ENCODE results near the gene RNASE2. TPM values are rescaled to one million over a fixed set of nuclear protein-coding genes. Genes with fewer than 3 reads are reported as not detected.

The RNASE2 gene
- total RNA-seq, 6 donors from 2014 or later, result 1.3 to 8.3 (median 4.9) TPM; not detected in 1

- no peaks in the 10 kb centered on the region for H3K36me3 ChIP-seq
- no peaks in the 10 kb centered on the region for H3K9me3 ChIP-seq
- H3K27me3 ChIP-seq, result no peaks in the 10 kb centered on the region
- peaks cover 4 to 14% (median 7%) of the 10 kb centered on the region in 4 donors for H3K4me1 ChIP-seq
- DNase-seq (no peak), ATAC-seq (ENCODE audit: low FRiP score in 2 of 2) (no peak)
- TF ChIP-seq POLR2AphosphoS5 (IDR thresholded peaks at IDR 0.05), result no peak
- H3K4me3 ChIP-seq, result no peak overlapping the region
- whole genome bisulfite sequencing, 2 donors, result 88 to 91% methylated on average over 3 of the region's 3 CpGs
- H3K27ac ChIP-seq, result no peak overlapping the region
Observed at GRCh38 chr14:20969336-20969735, 14.0 kb downstream of the RNASE2 start.

- 4 to 8% methylated on average over 10 of the region's 10 CpGs for WGBS, 2 donors
- ATAC-seq (ENCODE audit: low FRiP score in 2 of 2) (peak in 1 of 2 donors; percentile 40), DNase-seq (no peak)
Observed at GRCh38 chr14:20970647-20970982, 15.3 kb downstream of the RNASE2 start.

DNA sequence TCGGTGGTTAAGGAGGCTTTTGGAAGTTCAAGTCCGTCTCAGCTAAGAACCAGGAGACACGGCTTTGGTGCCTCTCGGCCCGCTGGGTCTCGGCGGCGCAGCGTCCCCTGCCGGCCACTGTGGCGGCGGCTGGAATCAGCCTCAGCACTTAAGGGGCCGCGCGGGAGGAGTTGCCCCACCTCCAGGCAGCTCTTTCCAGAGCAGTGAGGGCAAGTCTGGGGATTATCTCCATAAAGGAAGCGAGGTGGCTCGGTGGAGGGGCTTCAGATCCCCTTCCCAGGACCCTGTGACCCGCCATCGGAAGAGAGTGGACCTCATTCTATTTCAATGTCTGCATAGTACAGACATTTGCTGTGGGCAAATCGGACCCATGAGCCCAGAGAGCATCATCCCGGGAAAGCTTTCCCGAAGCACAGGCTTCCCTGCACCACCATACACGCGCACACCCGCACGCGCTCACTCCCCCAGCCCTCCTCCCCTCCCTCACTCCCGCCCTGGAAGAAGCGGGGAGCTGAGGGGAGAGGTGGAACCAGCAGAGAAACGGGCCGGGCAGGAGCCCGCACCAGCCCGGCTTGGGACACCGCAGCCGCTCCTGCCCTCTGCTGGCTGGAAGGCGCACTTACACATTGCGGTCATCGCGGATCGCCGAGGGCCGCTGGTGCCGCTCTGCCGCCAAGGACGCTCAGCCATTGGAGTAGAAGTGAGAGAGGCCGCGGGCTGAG lies 15.9 kb downstream of the RNASE2 start:
- H3K27ac ChIP-seq, result peak overlapping the region; percentile 26 to 84 (median 61)
- H3K4me1 ChIP-seq, result peaks cover 4 to 14% (median 7%) of the 10 kb centered on the region in 4 donors
- no peak for TF ChIP-seq EP300 (IDR thresholded peaks at IDR 0.05)
- TF ChIP-seq, protein P1, sequence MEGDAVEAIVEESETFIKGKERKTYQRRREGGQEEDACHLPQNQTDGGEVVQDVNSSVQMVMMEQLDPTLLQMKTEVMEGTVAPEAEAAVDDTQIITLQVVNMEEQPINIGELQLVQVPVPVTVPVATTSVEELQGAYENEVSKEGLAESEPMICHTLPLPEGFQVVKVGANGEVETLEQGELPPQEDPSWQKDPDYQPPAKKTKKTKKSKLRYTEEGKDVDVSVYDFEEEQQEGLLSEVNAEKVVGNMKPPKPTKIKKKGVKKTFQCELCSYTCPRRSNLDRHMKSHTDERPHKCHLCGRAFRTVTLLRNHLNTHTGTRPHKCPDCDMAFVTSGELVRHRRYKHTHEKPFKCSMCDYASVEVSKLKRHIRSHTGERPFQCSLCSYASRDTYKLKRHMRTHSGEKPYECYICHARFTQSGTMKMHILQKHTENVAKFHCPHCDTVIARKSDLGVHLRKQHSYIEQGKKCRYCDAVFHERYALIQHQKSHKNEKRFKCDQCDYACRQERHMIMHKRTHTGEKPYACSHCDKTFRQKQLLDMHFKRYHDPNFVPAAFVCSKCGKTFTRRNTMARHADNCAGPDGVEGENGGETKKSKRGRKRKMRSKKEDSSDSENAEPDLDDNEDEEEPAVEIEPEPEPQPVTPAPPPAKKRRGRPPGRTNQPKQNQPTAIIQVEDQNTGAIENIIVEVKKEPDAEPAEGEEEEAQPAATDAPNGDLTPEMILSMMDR (IDR thresholded peaks at IDR 0.05), result peak; percentile 82 to 96 (median 94)
- TF ChIP-seq POLR2AphosphoS5 (IDR thresholded peaks at IDR 0.05), result peak in 1 of 2 donors; percentile 33
- no peak for TF ChIP-seq POLR2A (IDR thresholded peaks at IDR 0.05)
- DNase-seq (peak; percentile 92 to 97), ATAC-seq (ENCODE audit: low FRiP score in 2 of 2) (peak; percentile 98 to 99)
- no peaks in the 10 kb centered on the region for H3K36me3 ChIP-seq
- 0% methylated on average over 18 to 47 of the region's 47 CpGs for WGBS, 2 donors
- no peaks in the 10 kb centered on the region for H3K27me3 ChIP-seq
- peak overlapping the region; percentile 31 to 63 (median 62) for H3K4me3 ChIP-seq
- no peaks in the 10 kb centered on the region for H3K9me3 ChIP-seq

More at GRCh38 chr14:20970647-20970982, 15.3 kb downstream of the RNASE2 start:
- peaks cover 4 to 14% (median 7%) of the 10 kb centered on the region in 4 donors for H3K4me1 ChIP-seq
- H3K27ac ChIP-seq, result peak overlapping the region in 2 of 4 donors; percentile 50 to 84
- H3K27me3 ChIP-seq, result no peaks in the 10 kb centered on the region
- no peaks in the 10 kb centered on the region for H3K9me3 ChIP-seq
- peak overlapping the region in 3 of 4 donors; percentile 61 to 63 (median 62) for H3K4me3 ChIP-seq
- TF ChIP-seq, protein P1 (IDR thresholded peaks at IDR 0.05), result no peak
- TF ChIP-seq POLR2AphosphoS5 (IDR thresholded peaks at IDR 0.05) (no peak), POLR2A (IDR thresholded peaks at IDR 0.05) (no peak), EP300 (IDR thresholded peaks at IDR 0.05) (no peak)
- no peaks in the 10 kb centered on the region for H3K36me3 ChIP-seq

DNA sequence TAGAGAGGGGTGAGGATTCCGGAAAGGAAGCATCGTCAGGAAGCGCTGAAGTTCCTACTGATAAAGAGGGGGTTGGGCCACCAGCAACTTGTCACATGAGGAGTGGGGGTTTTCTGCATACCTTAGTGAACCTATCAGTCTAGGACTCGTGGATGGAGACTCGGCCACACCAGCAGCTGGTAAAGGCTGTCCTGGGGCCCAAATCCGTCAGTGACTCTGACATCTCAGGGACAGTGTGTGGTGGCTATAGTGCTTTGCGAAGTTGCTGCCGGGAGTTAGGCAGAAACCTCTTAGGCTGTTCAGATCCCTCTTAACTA lies 16.4 kb downstream of the RNASE2 start:
- Histone ChIP-seq H3K27ac (peak overlapping the region in 3 of 4 donors; percentile 26 to 84 (median 72)), H3K36me3 (no peaks in the 10 kb centered on the region), H3K9me3 (no peaks in the 10 kb centered on the region), H3K4me3 (peak overlapping the region in 3 of 4 donors; percentile 61 to 63 (median 62)), H3K27me3 (no peaks in the 10 kb centered on the region), H3K4me1 (peaks cover 4 to 14% (median 7%) of the 10 kb centered on the region in 4 donors)
- ATAC-seq (ENCODE audit: low FRiP score in 2 of 2) (no peak), DNase-seq (no peak)
- 8 to 10% methylated on average over 8 of the region's 8 CpGs for WGBS, 2 donors
- TF ChIP-seq EP300 (IDR thresholded peaks at IDR 0.05) (no peak), POLR2AphosphoS5 (IDR thresholded peaks at IDR 0.05) (no peak), POLR2A (IDR thresholded peaks at IDR 0.05) (no peak)
- TF ChIP-seq, protein P1 (IDR thresholded peaks at IDR 0.05), result no peak

DNA sequence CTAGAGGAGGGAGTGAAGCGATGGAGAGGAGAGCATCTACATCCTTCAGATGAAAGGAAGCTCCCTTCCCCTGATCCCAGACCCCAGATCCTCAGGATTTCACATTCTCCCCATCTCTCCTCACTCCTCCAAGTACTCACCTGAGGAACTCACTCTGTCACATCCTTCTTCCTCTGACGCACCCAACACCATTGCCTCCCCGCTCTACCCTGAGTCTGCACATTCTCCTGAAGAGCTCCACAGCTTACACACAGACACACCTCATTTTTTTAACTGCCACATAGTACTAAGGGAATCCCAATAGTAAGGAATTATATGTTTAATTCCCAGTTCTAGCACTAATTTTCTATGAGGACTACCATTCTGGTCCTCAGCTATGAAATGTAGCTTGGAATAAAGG lies 18.2 kb downstream of the RNASE2 start:
- no peak for ATAC-seq (ENCODE audit: low FRiP score in 2 of 2)
- peaks cover 4 to 14% (median 7%) of the 10 kb centered on the region in 4 donors for H3K4me1 ChIP-seq
- DNase-seq, result no peak
- H3K4me3 ChIP-seq, result no peak overlapping the region
- no peak for TF ChIP-seq EP300 (IDR thresholded peaks at IDR 0.05)
- TF ChIP-seq POLR2A (IDR thresholded peaks at IDR 0.05), result no peak
- TF ChIP-seq POLR2AphosphoS5 (IDR thresholded peaks at IDR 0.05), result no peak
- TF ChIP-seq, protein P1 (IDR thresholded peaks at IDR 0.05), result no peak
- H3K27me3 ChIP-seq, result no peaks in the 10 kb centered on the region
- H3K27ac ChIP-seq, result no peak overlapping the region
- WGBS, 2 donors, result 84 to 89% methylated on average over 3 of the region's 3 CpGs
- H3K36me3 ChIP-seq, result no peaks in the 10 kb centered on the region
- no peaks in the 10 kb centered on the region for H3K9me3 ChIP-seq

Measured in upper lobe of left lung (tissue), 6 donors.